IMR-90 (cell line): ENCODE data around the gene CHI3L1. TPM values are rescaled to one million over a fixed set of nuclear protein-coding genes. Genes with fewer than 3 reads are reported as not detected.

Experiments used
- ATAC-seq: fragments of 200-7000 bp; cut with Tn5 transposase; 2 replicates; pipeline ENCODE4 v1.9.1; 2020; ENCODE audit warnings: low read depth, mild to moderate bottlenecking, moderate library complexity
- BruUV-seq: library from RNA; stranded (reverse); fragments of 400-500 nt; replicated peaks from 2 replicates; lab custom pipeline; 2021; lab: Mats Ljungman, UMichigan
- CTCF ChIA-PET: fragments of 300-600 bp; formaldehyde crosslinking; extraction: SDS; loops from one replicate; lab custom pipeline; 2021; ENCODE audit warnings: antibody characterized with exemption; lab: Yijun Ruan, JAX
- POLR2A ChIA-PET: fragments of 300-600 bp; sonication (Branson Sonifier 250); formaldehyde crosslinking; loops from one replicate; lab custom pipeline; 2022; ENCODE audit warnings: antibody characterized with exemption; ENCODE audit not compliant: unreplicated experiment; lab: Charles Lee
- DNase-seq: peaks from one replicate; pipeline ENCODE4 v3.0.0; 2013
- H2AFZ ChIP-seq: replicated peaks from 2 replicates; pipeline ENCODE3; 2013; ENCODE audit warnings: low read length, mild to moderate bottlenecking; ENCODE audit not compliant: poor library complexity
- H2AK5ac ChIP-seq: 2 replicates; pipeline ENCODE4 v1.6.1; 2013; ENCODE audit warnings: low read depth, low read length, inconsistent platforms
- H2AK9ac ChIP-seq: replicated peaks from 2 replicates; pipeline ENCODE3; 2013; ENCODE audit warnings: mild to moderate bottlenecking, low read depth, low read length, moderate library complexity; ENCODE audit not compliant: poor library complexity
- H2BK120ac ChIP-seq: 2 replicates; pipeline ENCODE4 v1.6.1; 2013; ENCODE audit warnings: low read depth, low read length, inconsistent platforms
- H2BK15ac ChIP-seq: 3 replicates; pipeline ENCODE4 v1.6.1; 2013; ENCODE audit warnings: low read depth, low read length, inconsistent platforms
- H2BK20ac ChIP-seq: 2 replicates; pipeline ENCODE4 v1.6.1; 2013; ENCODE audit warnings: low read depth, mild to moderate bottlenecking, inconsistent platforms, low read length, moderate library complexity
- H2BK5ac ChIP-seq: 2 replicates; pipeline ENCODE4 v1.6.1; 2013; ENCODE audit warnings: mild to moderate bottlenecking, low read depth, low read length, inconsistent platforms; ENCODE audit not compliant: poor library complexity, severe bottlenecking
- H3K14ac ChIP-seq: replicated peaks from 2 replicates; pipeline ENCODE4 v1.6.1; 2013; ENCODE audit warnings: low read depth, low read length, inconsistent platforms
- H3K18ac ChIP-seq: 2 replicates; pipeline ENCODE4 v1.6.1; 2013; ENCODE audit warnings: low read depth, low read length, control low read depth
- H3K23ac ChIP-seq: 2 replicates; pipeline ENCODE4 v1.6.1; 2013; ENCODE audit warnings: low read depth, low read length, inconsistent platforms
- H3K27ac ChIP-seq: 2 replicates; pipeline ENCODE4 v1.5.1; 2013; ENCODE audit warnings: mild to moderate bottlenecking, control low read depth, low read length; ENCODE audit not compliant: insufficient read depth
- H3K27me3 ChIP-seq: 2 replicates; pipeline ENCODE4 v1.6.1; 2013; ENCODE audit warnings: low read length; ENCODE audit not compliant: control insufficient read depth, insufficient read depth
- H3K36me3 ChIP-seq: 2 replicates; pipeline ENCODE4 v1.6.1; 2013; ENCODE audit warnings: low read length, mixed read lengths; ENCODE audit not compliant: control insufficient read depth, insufficient read depth
- H3K4ac ChIP-seq: 2 replicates; pipeline ENCODE4 v1.6.1; 2013; ENCODE audit warnings: low read depth, low read length, inconsistent platforms
- H3K4me1 ChIP-seq: 2 replicates; pipeline ENCODE4 v1.6.1; 2013; ENCODE audit warnings: low read length, mixed read lengths; ENCODE audit not compliant: control insufficient read depth, insufficient read depth
- H3K4me2 ChIP-seq: 2 replicates; pipeline ENCODE4 v1.6.1; 2013; ENCODE audit warnings: low read depth, mild to moderate bottlenecking, control low read depth, low read length, moderate library complexity
- H3K4me3 ChIP-seq: 2 replicates; pipeline ENCODE4 v1.5.1; 2013; ENCODE audit warnings: low read depth, mild to moderate bottlenecking, control low read depth, low read length, moderate library complexity; ENCODE audit not compliant: insufficient read depth
- H3K56ac ChIP-seq: 2 replicates; pipeline ENCODE4 v1.6.1; 2013; ENCODE audit warnings: low read length, inconsistent platforms; ENCODE audit not compliant: insufficient read depth; ENCODE audit errors: extremely low read depth
- H3K79me1 ChIP-seq, 2 experiments: 2 replicates each; pipeline ENCODE4 v1.6.1; 2013; ENCODE audit warnings: low read length in 2 of 2, inconsistent platforms in 1 of 2, low read depth in 1 of 2
- H3K9ac ChIP-seq: 2 replicates; pipeline ENCODE4 v1.6.1; 2013; ENCODE audit warnings: low read depth, low read length, control low read depth
- H3K9me1 ChIP-seq: 2 replicates; pipeline ENCODE4 v1.6.1; 2013; ENCODE audit warnings: low read length, inconsistent platforms; ENCODE audit not compliant: insufficient read depth
- H3K9me3 ChIP-seq: 2 replicates; pipeline ENCODE4 v1.6.1; 2013; ENCODE audit warnings: low read length; ENCODE audit not compliant: control insufficient read depth, insufficient read depth
- H4K20me1 ChIP-seq: 2 replicates; pipeline ENCODE4 v1.6.1; 2013; ENCODE audit warnings: low read length, inconsistent platforms; ENCODE audit not compliant: insufficient read depth
- H4K5ac ChIP-seq: 2 replicates; pipeline ENCODE4 v1.6.1; 2013; ENCODE audit warnings: mild to moderate bottlenecking, low read depth, low read length, control low read depth
- H4K8ac ChIP-seq, 2 experiments: 2 replicates each; pipeline ENCODE4 v1.6.1; 2013; ENCODE audit warnings: low read depth in 2 of 2, low read length in 2 of 2, control low read depth in 1 of 2, inconsistent platforms in 1 of 2
- H4K91ac ChIP-seq: 2 replicates; pipeline ENCODE4 v1.6.1; 2013; ENCODE audit warnings: low read depth, low read length, inconsistent platforms; ENCODE audit not compliant: insufficient read depth
- BHLHE40 ChIP-seq: fragments of 150-350 bp; IDR thresholded peaks from 2 replicates; pipeline ENCODE4 v1.6.1; 2016; ENCODE audit warnings: mild to moderate bottlenecking, low read depth, low read length
- MAFK ChIP-seq: IDR thresholded peaks from 2 replicates; pipeline ENCODE4 v1.6.1; 2012; ENCODE audit warnings: low read depth, low read length, improper control_type of control experiment
- MAZ ChIP-seq: IDR thresholded peaks from 2 replicates; pipeline ENCODE4 v1.6.1; 2012; ENCODE audit warnings: low read depth, mild to moderate bottlenecking, low read length, improper control_type of control experiment, moderate library complexity, borderline replicate concordance
- NFE2L2 ChIP-seq: fragments of 150-350 bp; IDR thresholded peaks from 2 replicates; pipeline ENCODE4 v1.6.1; 2016; ENCODE audit warnings: low read depth, mild to moderate bottlenecking, low read length
- SMC3 ChIP-seq: fragments of 150-350 bp; IDR thresholded peaks from 2 replicates; pipeline ENCODE4 v1.6.1; 2016; ENCODE audit warnings: low read depth, mild to moderate bottlenecking, antibody characterized with exemption, low read length, moderate library complexity
- WGBS, 2 experiments: methylation state at CpG; one replicate each; pipeline versions ENCODE4 v1.1.5 to v1.1.7; 2013; ENCODE audit warnings: missing lambda C conversion rate in 2 of 2; ENCODE audit not compliant: insufficient read length in 1 of 2; ENCODE audit errors: extremely low coverage in 2 of 2; 5-methylcytosine and 5-hydroxymethylcytosine counted together
- dilution Hi-C: fragments of 300-500 bp; cut with HindIII; formaldehyde crosslinking; loops from one replicate; pipeline ENCODE4 v1.14.3; 2018; ENCODE audit warnings: low sequenced_read_pairs; ENCODE audit not compliant: unreplicated experiment
- in situ Hi-C: fragments of 300-500 bp; cut with MboI; formaldehyde crosslinking; loops from 3 replicates; pipeline ENCODE4 v1.14.3; 2019; ENCODE audit warnings: low sequenced_read_pairs, inconsistent platforms, mixed read lengths
- intact Hi-C: fragments of 100-400 bp; cut with micrococcal nuclease; formaldehyde crosslinking; loops from 2 replicates; pipeline ENCODE4 v1.10.0; 2022
- polyA plus RNA-seq, 3 experiments: library from polyadenylated mRNA; depleted of rRNA; stranded (reverse); fragments of >200 nt; gene quantifications; 2 replicates each; pipeline ENCODE4 v1.2.3, GENCODE V29; 2012; ENCODE audit warnings: low replicate concordance in 1 of 3
- total RNA-seq: library from RNA; depleted of rRNA; stranded (reverse); fragments of >200 nt; gene quantifications from 2 replicates; pipeline ENCODE4 v1.2.3, GENCODE V29; 2012
- TF ChIP-seq, protein P1 (sequence below): conservative IDR thresholded peaks from 2 replicates; pipeline ENCODE4 v1.5.1; 2012; ENCODE audit warnings: mild to moderate bottlenecking, low read depth, low read length, improper control_type of control experiment
- TF ChIP-seq, protein P2 (sequence below): fragments of 150-350 bp; IDR thresholded peaks from 2 replicates; pipeline ENCODE4 v1.6.1; 2016; ENCODE audit warnings: low read depth, mild to moderate bottlenecking, low read length, moderate library complexity, borderline replicate concordance
- TF ChIP-seq, protein P3 (sequence below): fragments of 150-350 bp; IDR thresholded peaks from 2 replicates; pipeline ENCODE4 v1.6.1; 2017; ENCODE audit warnings: mild to moderate bottlenecking, antibody characterized with exemption, low read length, low read depth

The CHI3L1 gene
- total and polyA plus RNA-seq, 2 of the 4 experiments (the other 2 are of a cell fraction): 0.17 TPM; not detected in 1

DNA sequence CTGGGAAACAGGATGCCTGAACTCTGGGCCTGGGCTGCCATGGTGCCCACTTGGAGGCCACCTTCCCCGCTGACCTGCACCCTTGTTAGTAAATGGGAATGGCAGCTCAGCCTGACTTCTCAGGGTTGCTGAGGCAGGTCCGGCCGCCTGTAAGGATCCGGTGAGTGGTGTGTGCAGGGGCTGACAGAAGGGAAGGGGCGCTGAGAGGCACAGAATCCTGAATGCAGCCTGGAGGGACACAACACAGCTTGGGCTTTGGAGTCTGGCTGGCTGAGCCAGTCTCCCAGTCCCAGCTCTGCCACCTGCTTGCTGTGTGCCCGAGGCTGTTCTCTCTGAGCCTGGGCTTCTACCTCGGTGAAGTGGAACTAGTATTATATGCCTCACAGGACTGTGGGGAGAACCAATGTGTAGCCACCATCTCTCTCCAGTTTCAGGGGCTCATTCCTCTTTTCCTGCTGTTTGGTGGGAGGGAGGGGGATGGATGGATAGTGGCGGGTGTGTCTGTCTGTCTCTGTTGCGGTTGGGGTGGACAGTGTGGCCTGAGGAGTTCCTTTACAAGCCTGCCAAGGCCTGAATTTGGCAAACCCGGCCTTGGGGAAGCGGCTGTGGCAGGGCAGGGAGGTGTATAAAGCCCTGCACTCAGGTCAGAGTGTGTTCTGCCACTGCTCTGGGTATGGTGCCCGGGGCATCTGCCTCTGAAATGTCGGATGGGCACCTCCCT, 41.0 kb downstream of the CHI3L1 start:
- CTCF ChIA-PET: no interaction called here
- Histone ChIP-seq H4K20me1 (no peaks in the 10 kb centered on the region), H2BK120ac (no peak overlapping the region), H2AK9ac (no peak overlapping the region), H3K9me3 (peaks cover 2% of the 10 kb centered on the region; the same call in 1 of the 2 replicates), H3K4me1 (no peaks in the 10 kb centered on the region; the same call in 1 of the 2 replicates), H3K79me1 (no peaks in the 10 kb centered on the region), H4K8ac (no peak overlapping the region), H3K18ac (no peak overlapping the region), H4K5ac (no peak overlapping the region), H3K9ac (no peak overlapping the region), H3K4ac (no peak overlapping the region), H2BK5ac (no peak overlapping the region), H3K27ac (no peak overlapping the region), H3K36me3 (no peaks in the 10 kb centered on the region), H2AFZ (no peak overlapping the region), H3K14ac (no peak overlapping the region), H3K9me1 (no peaks in the 10 kb centered on the region), H2BK15ac (no peak overlapping the region), H2BK20ac (no peak overlapping the region), H3K4me3 (no peak overlapping the region), H3K27me3 (peaks cover 9% of the 10 kb centered on the region), H3K4me2 (no peak overlapping the region), H3K23ac (no peak overlapping the region), H2AK5ac (no peak overlapping the region), H3K56ac (no peak overlapping the region), H4K91ac (no peak overlapping the region)
- POLR2A ChIA-PET: no interaction called here
- no TSS peak for BruUV-seq
- dilution Hi-C loops: no loop called here
- intact Hi-C loops: no loop called here
- 80% methylated on average over 1 of the region's 13 CpGs; no CpG with 5 or more reads in 1 of the 2 experiments for WGBS, 2 experiments
- in situ Hi-C loops: no loop called here
- no peak for DNase-seq
- ATAC-seq: no peak
- TF ChIP-seq NFE2L2: no peak
- TF ChIP-seq, protein P1, sequence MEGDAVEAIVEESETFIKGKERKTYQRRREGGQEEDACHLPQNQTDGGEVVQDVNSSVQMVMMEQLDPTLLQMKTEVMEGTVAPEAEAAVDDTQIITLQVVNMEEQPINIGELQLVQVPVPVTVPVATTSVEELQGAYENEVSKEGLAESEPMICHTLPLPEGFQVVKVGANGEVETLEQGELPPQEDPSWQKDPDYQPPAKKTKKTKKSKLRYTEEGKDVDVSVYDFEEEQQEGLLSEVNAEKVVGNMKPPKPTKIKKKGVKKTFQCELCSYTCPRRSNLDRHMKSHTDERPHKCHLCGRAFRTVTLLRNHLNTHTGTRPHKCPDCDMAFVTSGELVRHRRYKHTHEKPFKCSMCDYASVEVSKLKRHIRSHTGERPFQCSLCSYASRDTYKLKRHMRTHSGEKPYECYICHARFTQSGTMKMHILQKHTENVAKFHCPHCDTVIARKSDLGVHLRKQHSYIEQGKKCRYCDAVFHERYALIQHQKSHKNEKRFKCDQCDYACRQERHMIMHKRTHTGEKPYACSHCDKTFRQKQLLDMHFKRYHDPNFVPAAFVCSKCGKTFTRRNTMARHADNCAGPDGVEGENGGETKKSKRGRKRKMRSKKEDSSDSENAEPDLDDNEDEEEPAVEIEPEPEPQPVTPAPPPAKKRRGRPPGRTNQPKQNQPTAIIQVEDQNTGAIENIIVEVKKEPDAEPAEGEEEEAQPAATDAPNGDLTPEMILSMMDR: no peak
- TF ChIP-seq BHLHE40: no peak
- no peak for TF ChIP-seq MAFK
- TF ChIP-seq SMC3: no peak
- no peak for TF ChIP-seq MAZ
- TF ChIP-seq, protein P2, sequence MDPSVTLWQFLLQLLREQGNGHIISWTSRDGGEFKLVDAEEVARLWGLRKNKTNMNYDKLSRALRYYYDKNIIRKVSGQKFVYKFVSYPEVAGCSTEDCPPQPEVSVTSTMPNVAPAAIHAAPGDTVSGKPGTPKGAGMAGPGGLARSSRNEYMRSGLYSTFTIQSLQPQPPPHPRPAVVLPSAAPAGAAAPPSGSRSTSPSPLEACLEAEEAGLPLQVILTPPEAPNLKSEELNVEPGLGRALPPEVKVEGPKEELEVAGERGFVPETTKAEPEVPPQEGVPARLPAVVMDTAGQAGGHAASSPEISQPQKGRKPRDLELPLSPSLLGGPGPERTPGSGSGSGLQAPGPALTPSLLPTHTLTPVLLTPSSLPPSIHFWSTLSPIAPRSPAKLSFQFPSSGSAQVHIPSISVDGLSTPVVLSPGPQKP: no peak
- TF ChIP-seq, protein P3, sequence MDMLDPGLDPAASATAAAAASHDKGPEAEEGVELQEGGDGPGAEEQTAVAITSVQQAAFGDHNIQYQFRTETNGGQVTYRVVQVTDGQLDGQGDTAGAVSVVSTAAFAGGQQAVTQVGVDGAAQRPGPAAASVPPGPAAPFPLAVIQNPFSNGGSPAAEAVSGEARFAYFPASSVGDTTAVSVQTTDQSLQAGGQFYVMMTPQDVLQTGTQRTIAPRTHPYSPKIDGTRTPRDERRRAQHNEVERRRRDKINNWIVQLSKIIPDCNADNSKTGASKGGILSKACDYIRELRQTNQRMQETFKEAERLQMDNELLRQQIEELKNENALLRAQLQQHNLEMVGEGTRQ: no peak
